Measurements from ENCODE around the gene CSRNP3.

GRCh38 chr2:165434865-165435496, 34.5 kb upstream of the CSRNP3 start:
- TF ChIP-seq SUZ12 (IDR thresholded peaks at IDR 0.05; ENCODE audit: extremely low read depth, insufficient read depth, insufficient read length) (no peak), ZNF274 (IDR thresholded peaks at IDR 0.05; ENCODE audit: low read depth, low read length) (no peak)

Data from NT2/D1 (cell line).